OCI-LY1 (cell line): ENCODE data around the gene TMEM33.

Experiments used
- H2AFZ ChIP-seq: fragments of 200-600 bp; sonication (generic), shearing (Covaris generic); 2 replicates; pipeline ENCODE4 v1.6.0; 2014; ENCODE audit warnings: antibody characterized with exemption, mild to moderate bottlenecking, low read length
- H3F3A ChIP-seq: fragments of 200-600 bp; sonication (generic), shearing (Covaris generic); 2 replicates; pipeline ENCODE4 v1.6.0; 2014; ENCODE audit warnings: mild to moderate bottlenecking, antibody characterized with exemption, low read length, moderate library complexity; ENCODE audit not compliant: insufficient read depth
- H3K27ac ChIP-seq: fragments of 200-600 bp; sonication (generic); 2 replicates; pipeline ENCODE4 v1.5.1; 2014; ENCODE audit warnings: low read length, mixed run types, mild to moderate bottlenecking, low read depth; ENCODE audit not compliant: poor library complexity, severe bottlenecking
- H3K27me3 ChIP-seq: fragments of 200-600 bp; sonication (generic); 2 replicates; pipeline ENCODE4 v1.6.0; 2014; ENCODE audit warnings: antibody characterized with exemption, mild to moderate bottlenecking, low read length, moderate library complexity; ENCODE audit not compliant: insufficient read depth
- H3K36me3 ChIP-seq: fragments of 200-600 bp; sonication (generic); 2 replicates; pipeline ENCODE4 v1.6.1; 2014; ENCODE audit warnings: mild to moderate bottlenecking, antibody characterized with exemption, low read length, moderate library complexity, mixed read lengths; ENCODE audit not compliant: insufficient read depth
- H3K4me1 ChIP-seq: fragments of 200-600 bp; sonication (generic); 2 replicates; pipeline ENCODE4 v1.5.1; 2014; ENCODE audit warnings: mild to moderate bottlenecking, low read length, moderate library complexity; ENCODE audit not compliant: insufficient read depth, severe bottlenecking
- H3K4me2 ChIP-seq: fragments of 200-600 bp; sonication (generic), shearing (Covaris generic); 2 replicates; pipeline ENCODE4 v1.6.1; 2014; ENCODE audit warnings: low read length
- H3K4me3 ChIP-seq: fragments of 200-600 bp; sonication (generic); 2 replicates; pipeline ENCODE4 v1.5.1; 2014; ENCODE audit warnings: low read length, low read depth, mild to moderate bottlenecking, mixed read lengths; ENCODE audit not compliant: poor library complexity, severe bottlenecking
- H3K79me2 ChIP-seq: fragments of 200-600 bp; shearing (Covaris generic); 2 replicates; pipeline ENCODE4 v1.6.1; 2016; ENCODE audit warnings: mixed run types, low read length, mixed read lengths; ENCODE audit not compliant: insufficient read depth
- H3K9ac ChIP-seq: fragments of 200-600 bp; sonication (generic), shearing (Covaris generic); 2 replicates; pipeline ENCODE4 v1.6.1; 2014; ENCODE audit warnings: mild to moderate bottlenecking, low read length, mixed read lengths
- H3K9me2 ChIP-seq: fragments of 200-600 bp; sonication (generic), shearing (Covaris generic); 2 replicates; pipeline ENCODE4 v1.6.1; 2014; ENCODE audit warnings: low read depth, mild to moderate bottlenecking, low read length, mixed read lengths
- H3K9me3 ChIP-seq: fragments of 200-600 bp; shearing (Covaris generic); 2 replicates; pipeline ENCODE4 v1.6.1; 2014; ENCODE audit warnings: low read length, mixed read lengths
- H4K20me1 ChIP-seq: fragments of 200-600 bp; sonication (generic), shearing (Covaris generic); 2 replicates; pipeline ENCODE4 v1.6.0; 2016; ENCODE audit warnings: mild to moderate bottlenecking, low read length; ENCODE audit not compliant: insufficient read depth
- CTCF ChIP-seq: fragments of 200-600 bp; sonication (generic), shearing (Covaris generic); IDR thresholded peaks from 2 replicates; pipeline ENCODE4 v1.5.1; 2017; ENCODE audit warnings: mild to moderate bottlenecking, antibody characterized with exemption, low read length, moderate library complexity, mixed read lengths
- EZH2 ChIP-seq: fragments of 200-600 bp; sonication (generic), shearing (Covaris generic); IDR thresholded peaks from 2 replicates; pipeline ENCODE4 v1.8.0; 2017; ENCODE audit warnings: borderline replicate concordance, mixed run types, mild to moderate bottlenecking, antibody characterized with exemption, low read length, moderate library complexity, mixed read lengths

TMEM33 gene

GRCh38 chr4:41935652-41936021, 408 bp downstream of the TMEM33 start:
- no peaks in the 10 kb centered on the region for H3K9me2 ChIP-seq
- no peaks in the 10 kb centered on the region for H3F3A ChIP-seq
- peak overlapping the region; percentile 64 for H3K4me2 ChIP-seq
- H3K36me3 ChIP-seq: peaks cover 38% of the 10 kb centered on the region
- H3K79me2 ChIP-seq: peaks cover 46% of the 10 kb centered on the region
- no peaks in the 10 kb centered on the region for H4K20me1 ChIP-seq
- peak overlapping the region; percentile 37 for H3K27ac ChIP-seq
- H3K9me3 ChIP-seq: no peaks in the 10 kb centered on the region
- H3K4me1 ChIP-seq: peaks cover 40% of the 10 kb centered on the region
- H2AFZ ChIP-seq: no peak overlapping the region
- peak overlapping the region; percentile 93 for H3K9ac ChIP-seq
- peak overlapping the region; percentile 95 for H3K4me3 ChIP-seq
- no peaks in the 10 kb centered on the region for H3K27me3 ChIP-seq
- TF ChIP-seq EZH2 (no peak), CTCF (no peak)

- no peaks in the 10 kb centered on the region for H3K27me3 ChIP-seq
- TF ChIP-seq EZH2: no peak
- no peak for TF ChIP-seq CTCF
- H3K27ac ChIP-seq: no peak overlapping the region
- no peak overlapping the region for H3K4me2 ChIP-seq
- no peak overlapping the region for H2AFZ ChIP-seq
- H3K9me2 ChIP-seq: no peaks in the 10 kb centered on the region
- H3K79me2 ChIP-seq: peaks cover 57% of the 10 kb centered on the region
- no peak overlapping the region for H3K4me3 ChIP-seq
- H4K20me1 ChIP-seq: no peaks in the 10 kb centered on the region
- peaks cover 34% of the 10 kb centered on the region for H3K4me1 ChIP-seq
- no peaks in the 10 kb centered on the region for H3F3A ChIP-seq
- H3K9me3 ChIP-seq: no peaks in the 10 kb centered on the region
- no peak overlapping the region for H3K9ac ChIP-seq
- H3K36me3 ChIP-seq: peaks cover 68% of the 10 kb centered on the region
Observed at GRCh38 chr4:41939016-41939626, 3.9 kb downstream of the TMEM33 start.

- no peaks in the 10 kb centered on the region for H4K20me1 ChIP-seq
Observed at GRCh38 chr4:41940834-41941233, 5.6 kb downstream of the TMEM33 start.

More at GRCh38 chr4:41940834-41941233, 5.6 kb downstream of the TMEM33 start:
- Histone ChIP-seq H3K27me3 (no peaks in the 10 kb centered on the region), H3F3A (no peaks in the 10 kb centered on the region), H3K9me3 (no peaks in the 10 kb centered on the region), H3K4me1 (peaks cover 26% of the 10 kb centered on the region), H3K36me3 (peaks cover 85% of the 10 kb centered on the region), H2AFZ (no peak overlapping the region), H3K4me3 (no peak overlapping the region), H3K27ac (no peak overlapping the region), H3K9ac (no peak overlapping the region), H3K9me2 (no peaks in the 10 kb centered on the region), H3K79me2 (peaks cover 50% of the 10 kb centered on the region), H3K4me2 (no peak overlapping the region)
- TF ChIP-seq EZH2 (no peak), CTCF (no peak)
